GM12865 (cell line): ENCODE results near the gene SPAST.
"Not testable (repeated sequence)": the region's sequence is repeated elsewhere in the genome, so short reads cannot be mapped to it uniquely, and the experiment has no call there.

Source experiments
- DNase-seq: peaks from one replicate; pipeline ENCODE4 v3.0.0; 2010; ENCODE audit warnings: low read depth
- H3K4me3 ChIP-seq: 2 replicates; pipeline ENCODE4 v1.5.1; 2011; ENCODE audit warnings: mild to moderate bottlenecking, low read depth, low read length, control low read depth
- CTCF ChIP-seq: IDR thresholded peaks from 2 replicates; pipeline ENCODE4 v1.5.1; 2011; ENCODE audit warnings: low read length, control low read depth, low read depth, inconsistent platforms; ENCODE audit not compliant: insufficient read depth; ENCODE audit errors: missing control alignments

The SPAST gene

GRCh38 chr2:32166115-32166574, 102.8 kb downstream of the SPAST start:
- no peak for TF ChIP-seq CTCF
- no peak for DNase-seq
- peak overlapping the region; percentile 80 for H3K4me3 ChIP-seq

- DNase-seq: peak; percentile 81
- no peak for TF ChIP-seq CTCF
- H3K4me3 ChIP-seq: no peak overlapping the region
Measured at GRCh38 chr2:32168513-32168912, 105.2 kb downstream of the SPAST start.

- DNase-seq: no peak
- no peak overlapping the region for H3K4me3 ChIP-seq
- TF ChIP-seq CTCF: no peak
Measured at GRCh38 chr2:32172870-32173269, 109.5 kb downstream of the SPAST start.

GRCh38 chr2:32182667-32183066, 119.3 kb downstream of the SPAST start:
- no peak overlapping the region for H3K4me3 ChIP-seq
- no peak for DNase-seq
- no peak for TF ChIP-seq CTCF

- no peak overlapping the region for H3K4me3 ChIP-seq
- TF ChIP-seq CTCF: no peak
- no peak for DNase-seq
Measured at GRCh38 chr2:32189011-32189410, 125.7 kb downstream of the SPAST start.

- TF ChIP-seq CTCF: no peak
- peak; percentile 32 for DNase-seq
- no peak overlapping the region for H3K4me3 ChIP-seq
Measured at GRCh38 chr2:32192418-32192817, 129.1 kb downstream of the SPAST start.

GRCh38 chr2:32200814-32201213, 137.5 kb downstream of the SPAST start:
- no peak for DNase-seq
- no peak overlapping the region for H3K4me3 ChIP-seq
- no peak for TF ChIP-seq CTCF

GRCh38 chr2:32203428-32203827, 140.1 kb downstream of the SPAST start:
- DNase-seq: not testable (repeated sequence)

More at GRCh38 chr2:32203428-32203827, 140.1 kb downstream of the SPAST start:
- not testable (repeated sequence) for H3K4me3 ChIP-seq
